NCI-H446 (cell line): ENCODE measurements around the gene ENTR1.
"Not testable (repeated sequence)": the region's sequence is repeated elsewhere in the genome, so short reads cannot be mapped to it uniquely, and the experiment has no call there.

Experiments used
- DNase-seq, 2 experiments: peaks; one replicate each; lab custom pipeline; 2025; lab: John Stamatoyannopoulos, UW

ENTR1 gene

DNA sequence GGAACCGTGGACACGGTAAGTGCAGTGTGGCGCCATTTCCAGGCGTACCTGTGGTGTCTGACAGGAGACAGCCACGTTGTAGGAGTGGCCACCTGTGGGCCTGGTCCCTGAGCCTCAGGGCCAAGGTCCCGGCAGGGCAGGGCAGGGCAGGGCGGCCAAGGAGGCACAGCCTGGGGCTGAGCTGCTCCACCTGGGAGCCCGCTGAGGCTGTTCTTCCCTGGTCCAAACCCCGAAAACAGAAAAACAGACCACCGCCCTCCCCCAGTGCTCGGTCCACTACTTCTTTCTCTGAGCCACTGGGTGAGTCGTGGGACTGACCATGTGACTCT is 8.6 kb upstream of the ENTR1 start:
- DNase-seq = no peak

DNA sequence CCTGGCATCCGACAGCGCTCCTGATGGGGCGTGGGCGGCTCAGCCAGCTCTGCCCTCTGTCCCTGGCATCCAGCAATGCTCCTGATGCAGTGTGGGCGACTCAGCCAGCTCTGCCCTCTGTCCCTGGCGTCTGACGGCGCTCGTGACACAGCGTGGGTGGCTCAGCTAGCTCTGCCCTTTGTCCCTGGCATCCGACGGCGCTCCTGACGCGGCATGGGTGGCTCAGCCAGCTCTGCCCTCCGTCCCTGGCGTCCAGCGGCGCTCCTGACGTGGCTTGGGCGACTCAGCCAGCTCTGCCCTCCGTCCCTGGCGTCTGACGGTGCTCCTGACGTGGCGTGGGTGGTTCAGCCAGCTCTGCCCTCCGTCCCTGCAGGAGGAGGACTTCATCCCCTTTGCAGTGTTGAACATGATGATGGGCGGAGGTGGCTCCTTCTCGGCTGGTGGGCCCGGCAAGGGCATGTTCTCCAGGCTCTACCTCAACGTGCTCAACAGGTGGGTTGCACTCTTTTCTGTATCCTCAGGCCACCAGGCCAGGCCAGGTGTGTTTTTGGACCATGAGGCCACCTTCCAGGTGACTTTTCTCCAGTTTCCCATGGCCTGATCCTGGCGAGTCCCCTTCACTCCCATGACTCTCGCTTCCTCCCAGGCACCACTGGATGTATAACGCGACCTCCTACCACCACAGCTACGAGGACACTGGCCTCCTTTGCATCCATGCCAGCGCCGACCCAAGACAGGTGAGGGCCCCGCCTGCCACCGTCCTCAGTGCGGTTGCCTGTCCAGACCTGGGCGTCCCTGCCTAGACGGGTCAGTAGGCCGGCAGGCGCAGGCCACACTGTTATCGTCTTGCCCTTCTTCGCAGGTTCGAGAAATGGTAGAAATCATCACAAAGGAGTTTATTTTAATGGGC is 8.0 kb upstream of the ENTR1 start:
- no peak for DNase-seq

DNA sequence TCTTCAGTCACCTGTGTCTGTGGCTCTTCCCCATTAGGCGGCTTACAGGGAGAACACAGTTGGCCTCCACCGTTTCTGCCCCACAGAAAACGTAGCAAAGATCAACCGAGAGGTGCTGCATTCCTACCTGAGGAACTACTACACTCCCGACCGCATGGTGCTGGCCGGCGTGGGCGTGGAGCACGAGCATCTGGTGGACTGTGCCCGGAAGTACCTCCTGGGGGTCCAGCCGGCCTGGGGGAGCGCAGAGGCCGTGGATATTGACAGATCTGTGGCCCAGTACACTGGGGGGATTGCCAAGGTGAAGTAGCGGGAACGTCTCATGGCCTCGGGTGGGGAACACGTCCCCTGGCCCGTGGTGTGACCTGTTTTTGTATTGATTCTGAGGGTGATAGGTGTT is 6.5 kb upstream of the ENTR1 start:
- no peak for DNase-seq

DNA sequence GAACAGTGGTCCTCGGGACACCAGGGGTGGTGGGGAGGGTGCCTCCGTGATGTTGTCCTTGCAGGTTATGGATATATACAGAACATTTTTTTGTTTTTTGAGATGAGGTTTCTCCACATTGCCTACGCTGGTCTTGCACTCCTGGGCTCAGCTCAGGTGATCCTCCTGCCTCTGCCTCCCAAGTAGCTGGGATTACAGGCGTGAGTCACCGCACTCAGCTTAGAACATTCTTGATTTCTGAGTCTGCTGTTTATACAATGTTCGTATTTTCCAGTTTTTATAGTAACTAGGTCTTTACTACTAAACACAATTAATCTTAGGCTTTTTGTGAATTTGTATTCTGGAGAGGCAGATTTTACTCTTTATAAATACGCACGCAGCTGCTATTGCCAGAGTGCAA is 6.0 kb upstream of the ENTR1 start:
- no peak for DNase-seq

DNA sequence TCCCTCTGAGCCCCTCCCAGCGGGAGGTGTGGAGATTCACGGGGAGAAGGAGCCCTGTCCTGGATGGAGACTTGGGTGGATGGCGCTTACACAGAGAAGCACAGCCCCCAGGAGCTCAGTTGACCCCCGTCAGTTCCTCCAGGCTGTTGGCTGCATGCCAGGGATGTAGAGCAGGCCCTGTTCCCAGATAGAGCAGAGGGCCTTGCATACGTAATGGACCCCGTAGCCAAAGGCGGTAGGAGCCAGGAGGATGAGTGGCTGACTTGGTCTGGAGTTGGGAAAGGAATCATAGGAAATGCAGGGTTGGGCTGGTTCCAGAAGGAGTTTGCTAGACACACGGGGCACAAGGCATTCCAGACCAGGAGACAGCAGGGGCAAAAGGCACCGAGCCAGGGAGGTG is 2.5 kb upstream of the ENTR1 start:
- peak; percentile 12 to 66 for DNase-seq

DNA sequence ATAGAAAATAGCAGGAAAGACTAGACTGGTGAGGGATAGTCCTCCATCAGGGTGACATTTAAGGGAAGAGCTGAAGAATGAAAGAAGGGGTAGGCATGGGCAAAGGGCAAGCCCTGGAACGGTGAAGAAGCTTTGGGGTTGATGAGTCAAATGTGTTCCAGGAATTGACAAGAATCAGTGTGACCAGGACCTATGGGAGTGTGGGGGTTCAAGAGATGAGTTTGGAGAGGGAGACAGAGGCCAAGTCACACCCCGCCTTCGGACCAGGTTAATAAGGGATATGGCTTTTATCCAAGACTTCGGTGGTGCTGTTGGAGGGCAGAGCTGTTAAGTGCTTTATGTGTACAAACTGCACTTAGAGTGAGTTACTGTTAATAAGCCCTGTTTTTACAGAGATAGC is 964 bp upstream of the ENTR1 start:
- no peak for DNase-seq

DNA sequence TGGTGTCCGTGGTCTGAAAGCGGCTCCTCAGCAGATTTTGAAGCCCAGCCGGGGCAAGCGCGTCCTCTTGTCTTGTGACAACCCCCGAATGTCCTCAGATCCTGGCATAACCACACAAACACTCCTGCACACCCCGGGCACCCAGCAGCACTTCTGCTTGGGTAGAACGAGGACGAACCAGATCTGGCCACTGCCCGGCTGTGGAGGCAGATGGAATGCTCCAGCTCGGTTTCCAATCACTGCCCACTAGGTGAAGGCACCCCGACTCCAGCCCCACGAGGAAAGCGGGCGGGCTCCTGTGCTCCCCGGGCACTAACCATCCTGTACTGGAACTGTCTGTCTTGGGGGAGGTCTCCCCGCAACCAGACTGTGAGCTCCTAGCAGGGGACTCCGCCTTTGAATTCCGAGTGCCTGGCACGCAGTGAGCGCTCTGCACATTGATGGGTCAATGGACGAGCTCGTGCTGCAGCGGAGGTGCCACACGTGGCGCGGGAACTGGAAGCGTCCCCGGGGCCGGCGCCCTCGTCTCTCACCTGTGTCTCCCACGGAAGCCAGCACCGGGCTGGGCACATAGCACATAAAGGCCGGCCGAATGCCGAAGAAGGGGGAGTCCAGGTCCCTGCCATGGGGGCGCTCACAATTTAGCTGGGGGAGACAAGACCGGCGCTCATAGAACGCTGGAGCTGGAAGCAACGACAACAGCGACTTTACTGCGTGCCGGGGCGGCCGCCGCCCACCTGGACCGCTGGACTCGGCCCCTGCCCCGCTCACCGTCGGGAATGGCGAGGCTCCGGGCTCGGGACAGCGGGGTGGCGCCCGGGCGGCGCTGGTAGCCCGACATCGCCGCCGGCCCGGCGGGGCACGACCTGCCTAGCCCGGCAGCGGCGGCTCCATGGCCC is 608 bp downstream of the ENTR1 start:
- no peak for DNase-seq

DNA sequence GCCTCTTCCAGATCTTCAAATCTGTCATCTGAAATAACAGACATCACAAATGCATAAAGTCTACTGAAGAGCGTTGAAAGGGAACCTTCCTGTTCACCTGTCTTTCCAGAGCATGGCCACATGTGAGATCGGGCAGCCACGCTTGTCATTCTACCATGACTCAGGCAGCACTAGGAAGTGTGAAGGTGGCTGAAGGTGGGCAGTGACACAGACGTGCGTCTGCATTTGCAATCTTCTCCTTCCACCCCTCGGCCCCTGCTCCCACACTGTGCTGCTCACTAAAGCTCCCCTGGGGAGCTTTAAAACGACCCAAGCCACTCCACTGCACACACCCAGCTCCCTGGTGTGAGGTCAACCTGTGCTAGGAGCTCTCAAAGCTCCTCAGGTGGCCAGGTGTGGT is 2.5 kb downstream of the ENTR1 start:
- DNase-seq = no peak

DNA sequence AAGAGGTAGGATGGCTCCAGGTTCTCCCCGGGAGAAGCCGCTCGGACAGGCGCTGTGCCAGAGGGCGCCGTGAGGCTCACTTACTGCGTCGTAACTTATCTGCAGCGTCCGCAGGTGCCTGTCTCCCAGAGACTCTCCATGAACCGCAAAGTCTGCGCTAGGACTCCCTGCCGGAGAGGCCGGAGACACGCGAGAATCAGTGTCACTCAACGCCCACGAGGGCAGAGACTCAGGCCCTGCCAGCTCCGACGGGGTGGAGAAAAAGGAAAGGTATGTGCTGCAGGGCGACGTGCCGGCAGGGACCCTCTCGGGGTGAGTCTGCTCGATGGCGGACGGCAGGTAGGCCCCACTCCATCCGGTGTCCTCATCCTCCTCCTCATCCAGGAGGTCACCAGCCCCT is 3.4 kb downstream of the ENTR1 start:
- not testable (repeated sequence) for DNase-seq

DNA sequence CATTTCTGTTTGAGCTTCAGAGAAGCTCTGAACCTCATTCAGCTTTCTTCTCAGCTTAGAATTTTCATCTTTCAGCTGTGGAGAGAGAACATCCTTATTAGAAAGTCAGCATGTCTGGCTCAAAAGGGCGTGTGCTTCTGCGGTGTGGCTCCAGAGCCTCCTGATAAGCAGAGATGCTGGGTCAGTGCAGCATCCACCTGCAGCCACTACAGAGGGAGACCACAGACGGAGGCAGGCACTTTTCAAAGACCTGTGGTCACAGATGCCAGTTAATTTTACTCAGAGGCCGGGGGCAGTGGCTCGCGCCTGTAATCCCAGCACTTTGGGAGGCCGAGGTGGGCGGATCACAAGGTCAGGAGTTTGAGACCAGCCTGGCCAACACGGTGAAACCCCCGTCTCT is 4.5 kb downstream of the ENTR1 start:
- not testable (repeated sequence) for DNase-seq

DNA sequence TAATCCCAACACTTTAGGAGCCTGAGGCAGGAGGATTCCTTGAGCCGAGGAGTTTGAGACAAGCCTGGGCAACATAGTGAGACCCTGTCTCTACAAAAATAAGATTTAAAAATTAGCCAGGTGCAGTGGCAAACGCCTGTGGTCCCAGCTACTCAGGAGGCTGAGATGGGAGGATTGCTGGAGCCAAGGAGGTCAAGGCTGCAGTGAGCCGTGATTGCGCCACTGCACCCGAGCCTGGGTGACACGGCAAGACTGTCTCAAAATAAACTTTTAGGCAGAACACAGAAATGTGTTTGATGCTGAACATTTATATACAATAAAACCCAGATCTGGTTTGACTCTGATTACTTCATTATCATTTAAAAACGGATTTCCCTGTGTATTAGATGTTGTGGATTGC is 4.9 kb downstream of the ENTR1 start:
- DNase-seq = no peak

DNA sequence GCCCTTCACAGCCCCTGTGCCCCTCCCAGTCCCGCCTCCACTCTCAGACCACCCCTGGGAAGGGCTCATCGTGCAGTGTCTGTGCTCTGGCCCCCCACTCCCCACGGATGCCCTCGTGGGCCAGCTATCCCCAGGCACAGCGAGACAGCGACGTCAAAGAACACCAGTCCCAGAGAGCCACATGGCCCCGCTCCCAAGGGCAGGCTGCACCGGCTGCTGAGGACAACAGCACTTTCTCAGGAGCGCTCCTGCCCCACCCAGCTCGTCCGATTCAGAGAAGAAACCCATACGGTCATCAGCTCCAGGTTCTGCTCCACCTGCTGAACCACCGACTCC is 5.6 kb downstream of the ENTR1 start:
- DNase-seq = no peak

DNA sequence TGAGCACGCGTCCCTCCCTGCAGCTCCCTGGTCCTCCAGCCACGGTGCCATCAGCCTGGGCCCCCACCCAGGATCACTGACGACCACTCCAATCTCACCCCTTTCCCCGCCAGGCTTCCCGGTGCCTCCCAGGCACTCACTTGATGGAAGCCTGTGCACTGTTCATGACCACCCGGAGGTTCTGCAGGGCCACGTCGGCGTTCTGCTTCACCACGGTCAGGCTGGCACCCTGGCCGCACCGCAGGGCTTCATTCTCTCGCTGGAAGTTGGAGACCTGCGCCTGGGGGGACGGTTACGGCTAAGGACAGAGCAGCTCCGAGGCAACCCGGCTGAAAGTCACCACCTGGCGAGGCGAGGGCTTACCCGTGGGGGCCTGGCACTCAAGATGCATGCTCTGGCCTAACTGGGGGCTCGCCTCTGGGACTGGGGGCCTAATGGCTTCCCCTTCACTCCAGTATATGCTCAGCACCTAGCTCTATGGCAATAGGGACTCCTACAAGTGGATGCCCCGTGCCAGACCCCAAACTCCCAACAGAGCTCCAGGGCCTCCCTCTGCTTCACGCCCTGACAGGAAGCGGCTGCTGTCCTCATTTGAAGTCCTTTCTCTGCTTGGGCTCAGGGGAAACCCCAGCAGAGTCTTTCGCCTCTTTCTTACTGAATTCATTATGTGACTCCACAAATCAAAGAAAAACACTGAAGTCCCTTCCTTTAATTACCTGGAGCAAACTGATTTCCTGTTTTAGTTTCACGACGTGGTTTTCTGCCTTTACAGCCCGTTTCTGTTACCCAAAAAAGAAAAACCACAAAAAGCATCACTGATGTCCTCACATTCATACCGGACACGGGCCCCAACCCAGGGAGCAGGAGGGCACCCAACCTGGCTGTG is 6.3 kb downstream of the ENTR1 start:
- no peak for DNase-seq

DNA sequence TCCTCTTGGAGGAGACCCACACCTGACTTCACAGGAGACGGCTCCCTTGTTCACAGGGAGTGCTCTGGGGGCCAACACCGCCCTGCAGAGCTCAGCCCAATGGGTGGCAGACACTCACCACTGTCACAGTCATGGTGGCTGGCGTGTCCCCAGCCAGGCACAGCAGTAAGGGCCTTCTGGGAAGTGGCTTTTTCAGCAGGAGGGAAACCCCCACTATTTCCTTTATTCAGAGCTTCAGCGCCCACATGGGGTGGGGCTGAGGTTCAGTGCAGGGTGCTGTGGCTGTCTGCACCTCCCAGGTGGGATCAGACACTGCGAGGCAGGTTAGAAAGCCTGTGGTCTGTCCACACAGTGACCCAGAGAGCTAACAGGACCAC is 6.9 kb downstream of the ENTR1 start:
- DNase-seq = no peak

DNA sequence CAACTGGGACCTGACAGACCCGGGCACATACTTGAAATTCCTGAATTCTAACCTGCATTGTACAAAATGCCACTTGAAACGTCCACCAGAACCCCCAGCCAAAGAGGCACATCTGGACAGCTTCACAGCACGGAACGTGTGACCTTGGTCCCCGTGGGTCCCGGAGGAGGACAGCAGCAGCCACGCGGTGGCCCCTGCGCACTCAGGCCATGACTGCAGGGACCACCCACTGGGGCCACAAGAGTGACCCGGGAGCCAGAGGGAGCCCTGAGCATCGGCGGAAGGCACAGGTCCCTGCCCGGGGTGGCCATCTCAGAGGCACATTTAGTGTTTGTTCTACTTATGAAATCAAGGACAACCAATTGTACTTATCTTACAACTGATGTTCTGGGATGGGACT is 8.3 kb downstream of the ENTR1 start:
- DNase-seq = no peak

DNA sequence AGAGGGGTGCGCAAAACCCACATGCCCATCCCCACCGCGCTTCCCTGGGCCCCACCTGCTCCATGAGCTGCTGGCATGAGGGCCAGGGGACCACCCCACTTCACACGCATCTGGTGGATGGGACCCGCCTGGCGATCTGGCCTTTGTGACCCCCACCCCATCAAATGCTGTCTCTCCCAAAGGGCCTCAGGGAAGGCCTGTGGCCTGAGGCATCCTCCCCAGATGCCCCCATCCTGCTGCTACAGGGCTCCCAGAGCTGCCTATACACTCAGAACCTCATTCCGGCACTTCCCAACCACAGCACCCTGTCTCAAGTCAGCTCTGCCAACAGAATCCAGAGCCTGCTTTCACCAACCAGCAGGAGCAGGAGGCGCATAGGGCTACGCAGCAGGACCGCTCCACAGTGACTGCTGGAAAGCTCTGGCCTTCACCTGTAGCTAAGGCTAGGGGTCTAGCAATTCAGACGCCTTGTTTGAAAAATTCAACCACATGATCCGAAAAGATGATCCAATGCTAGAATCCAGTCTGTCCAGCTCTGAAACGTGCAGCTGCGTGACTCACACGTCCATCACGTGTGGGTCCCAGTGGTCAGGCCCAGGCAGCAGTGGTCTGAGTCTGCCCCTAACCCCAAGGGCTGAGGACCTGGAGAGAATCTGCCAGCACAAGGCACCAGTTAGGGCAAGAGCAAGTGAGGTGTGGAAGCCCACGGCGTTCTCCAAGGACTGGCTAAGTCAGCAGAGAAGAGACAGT is 9.1 kb downstream of the ENTR1 start:
- DNase-seq = no peak

DNA sequence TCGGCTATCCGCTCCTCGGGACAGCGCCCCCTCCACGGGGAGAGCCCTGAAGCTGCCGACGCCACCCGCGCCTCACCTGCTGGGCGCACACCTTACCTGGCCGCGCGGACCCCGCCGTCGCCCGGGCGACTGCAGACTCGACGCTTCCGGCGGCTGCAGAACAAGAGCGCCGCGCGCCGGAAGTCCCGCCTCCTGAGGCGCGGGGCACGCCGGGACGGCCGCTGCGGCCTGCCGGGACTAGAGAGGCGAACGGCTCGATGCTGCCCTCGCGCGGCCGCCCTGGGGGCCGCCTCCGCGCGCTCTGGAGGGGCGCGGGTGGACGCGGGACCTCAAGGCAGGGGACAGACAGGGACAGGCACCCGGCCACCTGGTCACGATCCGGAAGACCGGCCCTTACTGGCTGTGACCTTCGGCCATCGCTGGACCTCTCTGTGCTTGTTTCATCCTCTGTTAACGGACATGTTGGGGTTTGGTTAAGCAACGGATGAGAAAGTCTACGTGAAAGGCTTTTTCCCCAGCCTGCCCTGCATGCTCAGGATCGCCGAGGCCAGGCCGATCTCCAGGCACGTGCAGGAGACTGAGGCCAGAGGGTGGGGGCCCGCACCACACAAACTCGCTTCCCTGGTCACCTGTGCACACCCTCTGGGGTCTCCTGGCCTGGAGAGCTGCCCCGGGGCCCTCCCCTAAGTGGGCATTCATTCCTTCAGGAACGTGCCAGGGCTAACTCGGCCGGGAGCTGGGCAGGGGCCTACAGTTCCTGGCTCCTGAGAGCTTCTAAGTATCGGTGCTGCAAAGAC is 10.2 kb downstream of the ENTR1 start, which contains the start of gene SNAPC4:
TSS of gene SNAPC4 (minus strand) at position 133 of the 797 bp plus-strand sequence. CDS start 1,742 bp downstream, outside the sequence.
- DNase-seq = peak; percentile 40 to 84

DNA sequence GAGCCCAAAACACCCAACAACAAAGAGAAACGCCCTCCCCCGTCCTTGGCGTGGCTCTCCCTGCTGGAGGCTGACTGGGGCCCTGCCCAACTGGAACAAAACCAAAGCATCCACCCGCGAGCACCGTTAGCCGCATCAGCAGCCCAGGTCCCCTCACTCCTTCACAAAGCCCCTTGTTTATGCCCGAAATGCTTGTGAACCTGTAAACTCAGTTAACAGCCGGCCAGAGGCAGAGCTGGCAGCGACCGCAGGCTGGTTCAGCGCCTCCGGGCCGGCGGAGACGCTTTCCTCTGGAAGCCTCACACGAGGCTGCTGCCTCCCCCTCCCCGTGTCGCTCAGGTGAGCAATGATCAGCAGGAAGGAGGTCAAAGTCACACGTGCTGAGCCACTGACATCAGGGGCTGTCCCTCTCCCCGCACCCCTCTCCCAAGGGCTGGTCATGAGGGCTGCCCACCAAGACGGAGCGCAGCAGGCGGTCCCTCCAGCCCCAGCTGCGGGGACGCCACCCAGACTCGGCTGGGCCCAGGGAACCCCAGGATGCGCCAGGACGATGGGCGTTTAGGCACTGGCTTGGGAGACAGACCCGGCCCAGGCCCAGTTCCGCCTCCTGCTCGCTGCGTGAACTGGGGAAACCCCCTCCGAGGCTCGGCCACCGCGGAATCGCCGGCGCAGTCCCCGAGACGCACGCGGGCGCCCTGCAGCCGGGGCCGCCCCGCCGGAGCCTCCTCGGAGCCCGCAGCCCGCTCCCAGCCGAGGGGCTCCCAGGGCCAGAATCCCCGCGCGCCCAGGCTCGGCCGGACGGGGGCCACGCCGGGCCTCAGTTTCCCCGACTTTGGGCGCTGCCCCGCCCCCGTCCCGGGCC is 11.0 kb downstream of the ENTR1 start:
- DNase-seq = no peak

DNA sequence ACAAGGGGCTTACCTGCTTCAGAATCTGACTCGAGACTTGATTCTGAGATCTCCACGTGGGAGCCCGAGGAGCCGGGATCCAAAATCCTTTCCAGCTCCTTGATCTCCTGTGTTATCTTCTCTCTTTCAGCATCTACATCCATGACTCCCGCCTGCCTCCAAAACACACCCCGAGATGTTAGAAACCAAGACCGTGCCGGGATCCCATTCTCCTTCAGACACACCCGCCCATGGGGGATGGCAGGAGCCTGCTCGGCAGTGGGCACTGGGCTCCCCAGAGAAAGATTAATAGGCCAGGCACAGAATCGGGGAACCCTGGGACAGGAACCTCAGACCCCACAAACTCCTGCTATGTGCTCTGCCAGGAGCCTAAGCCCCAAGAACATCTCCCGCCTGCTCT is 12.1 kb downstream of the ENTR1 start:
- no peak for DNase-seq

DNA sequence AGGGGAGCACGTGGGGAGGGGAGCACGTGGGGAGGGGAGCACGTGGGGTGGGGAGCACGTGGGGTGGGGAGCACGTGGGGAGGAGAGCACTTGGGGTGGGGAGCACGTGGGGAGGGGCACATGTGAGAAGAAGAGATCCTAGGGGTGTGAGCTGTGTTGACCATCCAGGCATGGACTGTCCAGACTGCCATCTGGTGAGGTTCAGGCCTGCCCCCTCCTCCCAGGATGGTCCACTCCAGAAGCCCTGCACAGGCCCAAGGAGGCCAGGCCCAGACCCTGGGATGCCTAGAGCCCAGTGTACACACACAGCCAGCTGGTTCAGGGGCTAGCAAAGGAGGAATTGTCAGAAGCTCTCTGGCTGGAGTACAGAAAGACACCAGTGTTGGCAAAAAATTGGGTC is 12.8 kb downstream of the ENTR1 start:
- no peak for DNase-seq
